HG03520 (cell line): Measurements from ENCODE around the gene ABI3.
"Not testable (repeated sequence)": the region's sequence is repeated elsewhere in the genome, so short reads cannot be mapped to it uniquely, and the experiment has no call there.

Experiments
- ATAC-seq: cut with Tn5 transposase; IDR thresholded peaks from one replicate; pipeline ENCODE4 v1.9.1; 2021; ENCODE audit warnings: mild to moderate bottlenecking, moderate library complexity; ENCODE audit not compliant: unreplicated experiment

Gene ABI3, protein sequence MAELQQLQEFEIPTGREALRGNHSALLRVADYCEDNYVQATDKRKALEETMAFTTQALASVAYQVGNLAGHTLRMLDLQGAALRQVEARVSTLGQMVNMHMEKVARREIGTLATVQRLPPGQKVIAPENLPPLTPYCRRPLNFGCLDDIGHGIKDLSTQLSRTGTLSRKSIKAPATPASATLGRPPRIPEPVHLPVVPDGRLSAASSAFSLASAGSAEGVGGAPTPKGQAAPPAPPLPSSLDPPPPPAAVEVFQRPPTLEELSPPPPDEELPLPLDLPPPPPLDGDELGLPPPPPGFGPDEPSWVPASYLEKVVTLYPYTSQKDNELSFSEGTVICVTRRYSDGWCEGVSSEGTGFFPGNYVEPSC

DNA sequence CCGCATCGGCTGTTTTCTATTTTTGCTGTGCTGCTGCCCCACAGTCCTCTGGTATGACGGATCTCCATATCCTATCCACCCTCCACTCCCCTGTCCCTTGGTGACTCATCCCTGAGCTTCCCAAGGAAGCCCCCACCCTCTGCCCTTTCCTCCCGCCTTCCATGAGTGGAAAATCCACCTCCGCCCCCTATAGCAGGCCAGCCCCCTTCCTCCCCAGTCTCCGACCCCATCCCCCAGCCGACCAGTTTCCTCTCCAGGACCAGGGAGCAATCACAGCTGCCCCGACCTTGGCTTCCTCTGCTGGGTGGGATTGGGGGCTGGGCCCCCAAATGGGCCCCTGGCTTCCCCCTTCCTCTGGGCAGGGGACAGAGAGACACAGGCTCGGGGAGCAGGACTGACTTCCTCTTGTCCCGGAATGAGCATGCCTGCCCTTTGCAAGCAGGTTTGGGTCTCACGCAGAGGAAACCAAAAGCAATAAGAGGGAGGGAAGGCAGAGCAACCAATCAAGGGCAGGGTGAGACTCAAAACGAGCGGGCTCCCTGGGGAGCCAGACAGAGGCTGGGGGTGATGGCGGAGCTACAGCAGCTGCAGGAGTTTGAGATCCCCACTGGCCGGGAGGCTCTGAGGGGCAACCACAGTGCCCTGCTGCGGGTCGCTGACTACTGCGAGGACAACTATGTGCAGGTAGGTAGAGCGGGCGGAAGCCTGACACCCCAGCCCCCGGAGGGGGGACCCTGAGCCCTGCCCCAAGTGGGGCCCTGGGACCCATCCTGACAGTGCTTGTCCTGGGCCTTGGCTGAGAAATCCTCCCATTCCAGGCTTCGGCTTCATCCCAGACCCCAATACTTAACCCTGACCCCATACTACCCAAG lies at the start of gene ABI3, which contains the start of gene GNGT2:
Gene ABI3, plus strand, starts transcription at position 550 of the 872 bp plus-strand sequence. Its CDS starts 18 bp downstream, at position 568.
Gene GNGT2, minus strand, starts transcription at position 417 of the 872 bp plus-strand sequence. CDS start 3,152 bp downstream, outside the sequence.
- ATAC-seq, result peak; percentile 77

DNA sequence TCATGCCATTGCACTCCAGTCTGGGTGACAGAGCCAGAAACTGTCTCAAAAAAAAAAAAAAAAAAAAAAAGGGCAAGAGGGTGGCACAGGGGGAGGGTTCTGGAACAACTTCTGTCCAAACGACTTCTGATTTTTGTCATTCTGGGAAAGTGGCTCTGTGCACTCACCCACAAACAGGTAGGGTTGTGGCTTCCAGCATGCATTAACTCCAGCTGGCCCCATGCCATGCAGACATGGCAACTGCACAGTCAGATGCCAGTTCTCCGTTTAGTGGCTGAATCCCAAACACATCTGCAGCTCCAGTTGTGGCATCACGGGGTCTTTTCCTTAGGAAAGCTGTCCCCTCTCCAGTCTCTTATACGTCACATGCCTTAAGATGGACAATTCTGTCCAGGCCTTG lies 47.6 kb upstream of the ABI3 start:
- ATAC-seq, result no peak

DNA sequence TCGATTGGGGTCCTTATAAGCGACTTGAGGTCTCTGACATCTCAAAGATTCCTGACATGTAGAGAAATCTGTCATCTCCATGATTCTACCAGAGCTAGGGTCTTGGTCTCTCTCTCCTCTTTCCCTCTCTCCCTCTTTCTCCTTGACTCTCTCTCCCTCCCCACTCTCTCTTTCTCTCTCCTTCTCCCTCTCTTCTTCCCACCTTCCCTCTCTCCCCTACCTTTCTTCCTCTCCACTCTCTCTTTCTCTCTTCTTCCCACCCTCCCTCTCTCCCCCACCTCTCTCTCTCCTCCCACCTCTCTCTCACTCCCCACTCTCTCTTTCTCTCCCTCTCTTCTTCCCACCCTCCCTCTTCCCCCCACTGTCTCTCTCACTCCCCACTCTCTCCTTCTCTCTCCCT lies 45.4 kb upstream of the ABI3 start:
- no peak for ATAC-seq

GRCh38 chr17:49168706-49169105 lies 41.8 kb upstream of the ABI3 start:
- no peak for ATAC-seq

GRCh38 chr17:49170216-49170615 lies 40.3 kb upstream of the ABI3 start:
- no peak for ATAC-seq

DNA sequence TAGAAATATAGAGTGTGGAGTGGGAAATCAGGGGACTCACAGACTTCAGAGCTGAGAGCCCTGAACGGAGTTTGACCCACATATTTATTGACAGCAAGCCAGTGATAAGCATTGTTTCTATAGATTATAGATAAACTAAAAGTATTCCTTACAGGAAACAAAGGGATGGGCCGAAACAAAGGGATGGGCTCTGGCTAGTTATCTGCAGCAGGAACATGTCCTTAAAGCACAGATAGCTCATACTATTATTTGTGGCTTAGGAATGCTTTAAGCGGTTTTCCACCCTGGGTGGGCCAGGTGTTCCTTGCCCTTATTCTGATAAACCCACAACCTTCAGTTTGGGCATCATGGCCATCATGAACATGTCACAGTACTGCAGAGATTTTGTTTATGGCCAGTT lies 39.8 kb upstream of the ABI3 start:
- not testable (repeated sequence) for ATAC-seq

DNA sequence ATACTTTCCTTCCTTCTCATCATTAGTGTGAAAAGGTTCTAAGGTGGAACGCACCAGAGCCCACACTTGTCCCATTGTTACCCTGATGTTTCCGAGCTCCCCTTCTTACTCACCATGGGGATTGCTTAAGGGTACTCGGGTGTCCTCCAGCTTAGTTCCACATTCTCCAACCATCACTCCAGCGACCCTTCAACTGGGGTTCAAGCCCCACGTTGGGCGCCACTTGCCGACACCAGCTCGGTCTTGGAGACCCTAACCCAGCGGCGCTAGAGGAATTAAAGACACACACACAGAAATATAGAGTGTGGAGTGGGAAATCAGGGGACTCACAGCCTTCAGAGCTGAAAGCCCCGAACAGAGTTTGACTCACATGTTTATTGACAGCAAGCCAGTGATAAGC lies 34.5 kb upstream of the ABI3 start:
- ATAC-seq, result not testable (repeated sequence)

GRCh38 chr17:49180303-49180702 lies 30.2 kb upstream of the ABI3 start:
- no peak for ATAC-seq

GRCh38 chr17:49180998-49181635 lies 29.4 kb upstream of the ABI3 start:
- no peak for ATAC-seq

- ATAC-seq, result no peak
Observed at GRCh38 chr17:49183341-49183740, 27.2 kb upstream of the ABI3 start.

DNA sequence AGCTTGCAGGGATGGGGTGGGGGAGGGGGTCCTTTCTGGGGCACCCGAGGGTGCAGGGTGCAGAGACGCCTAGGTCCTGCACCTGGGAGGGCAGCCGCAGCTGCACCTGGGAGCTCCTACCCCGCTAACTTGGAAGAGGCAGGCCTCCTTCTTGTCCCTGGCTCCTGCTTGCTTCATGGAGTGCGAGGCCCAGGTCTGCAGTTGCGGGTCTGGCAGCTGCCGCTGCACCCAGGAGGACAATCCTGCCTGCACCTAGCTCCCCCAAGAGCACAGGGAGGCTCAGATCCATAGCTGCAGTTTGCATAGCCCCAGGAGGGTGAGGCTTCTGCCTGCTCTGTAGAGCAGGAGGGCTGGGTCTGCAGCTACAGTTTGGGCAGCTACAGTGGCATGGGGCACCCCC lies 26.7 kb upstream of the ABI3 start:
- no peak for ATAC-seq

DNA sequence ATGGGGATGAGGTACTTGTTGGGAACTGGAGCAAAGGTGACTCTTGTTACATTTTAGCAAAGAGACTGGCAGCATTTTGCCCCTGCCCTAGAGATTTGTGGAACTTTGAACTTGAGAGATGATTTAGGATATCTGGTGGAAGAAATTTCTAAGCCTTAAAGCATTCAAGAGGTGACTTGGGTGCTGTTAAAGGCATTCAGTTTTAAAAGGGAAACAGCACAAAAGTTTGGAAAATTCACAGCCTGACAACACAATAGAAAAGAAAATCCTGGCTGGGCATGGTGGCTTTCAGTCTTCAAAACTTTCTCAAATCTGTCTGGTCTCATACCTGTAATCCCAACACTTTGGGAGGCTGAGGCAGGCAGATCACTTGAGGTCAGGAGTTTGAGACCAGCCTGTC lies 26.0 kb upstream of the ABI3 start:
- not testable (repeated sequence) for ATAC-seq

DNA sequence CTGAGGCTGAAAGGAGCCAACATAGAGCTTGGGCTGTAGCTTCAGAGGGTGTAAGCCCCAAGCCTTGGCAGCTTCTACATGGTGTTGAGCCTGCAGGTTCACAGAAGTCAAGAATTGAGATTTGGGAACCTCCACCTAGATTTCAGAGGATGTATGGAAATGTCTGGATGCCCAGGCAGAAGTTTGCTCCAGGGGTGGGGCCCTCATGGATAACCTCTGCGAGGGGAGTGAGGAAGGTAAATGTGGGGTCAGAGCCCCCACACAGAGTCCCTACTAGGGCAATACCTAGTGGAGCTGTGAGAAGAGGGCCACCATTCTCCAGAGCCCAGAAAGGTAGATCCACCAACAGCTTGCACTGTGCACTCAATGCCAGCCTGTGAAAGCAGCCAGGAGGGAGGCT lies 25.1 kb upstream of the ABI3 start:
- ATAC-seq, result not testable (repeated sequence)

GRCh38 chr17:49187301-49187700 lies 23.2 kb upstream of the ABI3 start:
- no peak for ATAC-seq

GRCh38 chr17:49190932-49191331 lies 19.6 kb upstream of the ABI3 start:
- no peak for ATAC-seq

DNA sequence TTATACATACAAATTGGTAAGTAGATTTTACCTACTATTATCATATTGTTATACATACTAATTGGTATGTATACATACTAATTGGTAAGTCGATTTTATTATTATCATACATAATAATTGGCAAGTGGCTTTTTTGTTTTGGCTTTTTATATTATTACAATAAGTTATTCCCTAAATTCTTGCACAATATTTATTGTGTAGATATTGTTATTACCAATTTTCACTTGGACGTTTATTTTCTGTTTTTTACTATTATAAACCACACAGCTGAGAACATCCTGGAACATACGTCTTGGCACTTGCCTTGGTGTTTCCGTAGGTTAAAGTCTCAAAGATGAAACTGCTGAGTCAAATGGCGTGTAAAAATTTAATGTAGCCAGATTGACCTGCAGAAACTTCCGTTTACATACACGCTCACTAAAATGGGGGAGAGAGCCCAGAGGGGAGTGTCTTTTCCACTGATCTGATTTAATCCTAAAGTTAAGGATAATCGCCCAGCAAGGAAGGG lies 19.0 kb upstream of the ABI3 start:
- peak; percentile 1 for ATAC-seq

DNA sequence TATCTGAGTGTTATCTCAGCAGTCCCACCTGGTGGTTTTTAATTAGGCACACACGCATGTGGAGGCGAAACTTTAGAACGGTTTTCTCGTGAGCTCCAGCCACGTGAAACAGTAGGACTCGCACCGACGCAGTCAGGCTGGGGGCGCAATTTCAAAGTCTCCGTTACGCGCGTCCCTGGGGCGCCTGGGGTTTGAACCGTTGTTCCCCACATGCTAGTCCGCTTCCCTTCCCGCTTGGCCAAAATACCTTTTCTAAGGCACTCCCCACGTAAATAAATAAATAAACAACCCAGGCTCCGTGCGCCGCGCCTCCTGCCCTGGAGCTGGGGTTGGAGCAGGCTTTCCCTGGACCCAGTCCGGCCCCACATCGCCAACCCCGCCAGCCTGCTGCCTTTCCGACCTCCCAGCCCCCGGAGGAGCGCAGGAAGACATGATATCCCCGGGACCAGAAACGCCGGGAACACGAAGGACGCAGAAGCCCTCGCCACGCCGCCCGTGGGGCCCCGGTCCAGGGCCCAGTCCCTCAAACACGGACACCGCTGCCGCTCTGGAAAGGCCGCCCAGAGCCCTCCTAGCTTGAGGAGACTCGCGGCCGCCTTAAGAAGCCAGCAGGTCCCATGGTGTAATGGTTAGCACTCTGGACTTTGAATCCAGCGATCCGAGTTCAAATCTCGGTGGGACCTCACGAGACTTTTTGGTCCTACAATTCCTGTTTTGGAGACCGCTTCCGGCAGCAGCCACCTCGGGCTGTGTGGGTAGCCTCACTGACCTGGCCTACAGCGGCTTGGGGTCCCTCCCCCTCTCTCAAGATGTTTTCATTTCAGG lies 18.4 kb upstream of the ABI3 start:
- ATAC-seq, result peak; percentile 33

GRCh38 chr17:49193513-49194296 lies 16.8 kb upstream of the ABI3 start:
- ATAC-seq, result no peak

DNA sequence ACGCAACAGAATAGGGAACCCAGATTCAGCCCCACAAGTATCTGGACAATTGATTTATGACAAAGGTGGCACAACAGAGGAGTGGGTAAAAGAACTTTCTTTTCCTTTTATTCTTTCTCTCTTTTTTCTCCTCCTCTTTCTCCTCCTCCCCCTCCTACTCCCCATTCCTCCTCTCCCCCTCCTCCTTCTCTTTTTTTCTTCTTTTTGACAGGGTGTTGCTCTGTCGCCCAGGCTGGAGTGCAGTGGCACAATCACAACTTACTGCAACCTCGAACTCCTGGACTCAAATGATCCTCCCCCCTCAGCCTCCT lies 16.3 kb upstream of the ABI3 start:
- no peak for ATAC-seq

GRCh38 chr17:49195751-49196150 lies 14.8 kb upstream of the ABI3 start:
- ATAC-seq, result no peak
